WTC11 (cell line): Measurements from ENCODE around the gene AOX1. TPM values are rescaled to one million over a fixed set of nuclear protein-coding genes. Genes with fewer than 3 reads are reported as not detected.

Experiments used
- ATAC-seq: fragments of 200-7000 bp; cut with Tn5 transposase; 2 replicates; pipeline ENCODE4 v1.10.0; 2021; ENCODE audit warnings: mild to moderate bottlenecking, moderate library complexity
- CTCF ChIA-PET: fragments of 300-600 bp; sonication (Branson Sonifier 250); formaldehyde crosslinking; loops from one replicate; lab custom pipeline; 2021; ENCODE audit warnings: antibody characterized with exemption; lab: Charles Lee
- POLR2A ChIA-PET: fragments of 350-600 bp; sonication (Branson Sonifier 250); formaldehyde crosslinking; loops from one replicate; lab custom pipeline; 2021; ENCODE audit warnings: antibody characterized with exemption; lab: Charles Lee
- DNase-seq: peaks from one replicate; pipeline ENCODE4 v3.0.0; 2021; ENCODE audit warnings: low spot score
- H3K27ac Mint-ChIP-seq: 2 replicates; pipeline ENCODE4 v1.8.0; 2021; ENCODE audit warnings: mixed read lengths
- H3K27me3 Mint-ChIP-seq: 2 replicates; pipeline ENCODE4 v1.8.0; 2021; ENCODE audit warnings: low read depth, mild to moderate bottlenecking, moderate library complexity, mixed read lengths
- H3K36me3 Mint-ChIP-seq: 2 replicates; pipeline ENCODE4 v1.8.0; 2021; ENCODE audit warnings: mixed read lengths
- H3K4me1 Mint-ChIP-seq: 2 replicates; pipeline ENCODE4 v1.8.0; 2022; ENCODE audit warnings: mixed read lengths
- H3K4me3 Mint-ChIP-seq: 2 replicates; pipeline ENCODE4 v1.8.0; 2021; ENCODE audit warnings: mild to moderate bottlenecking, moderate library complexity, mixed read lengths
- H3K9me3 Mint-ChIP-seq: 2 replicates; pipeline ENCODE4 v1.8.0; 2021; ENCODE audit warnings: mixed read lengths
- AFF4 ChIP-seq: sonication (generic); formaldehyde crosslinking; IDR thresholded peaks from 2 replicates; pipeline ENCODE4 v1.8.1; 2023; ENCODE audit warnings: mild to moderate bottlenecking, missing genetic modification reagents, borderline replicate concordance
- ATF1 ChIP-seq: sonication (generic); formaldehyde crosslinking; IDR thresholded peaks from 2 replicates; pipeline ENCODE4 v1.8.1; 2023; ENCODE audit warnings: mild to moderate bottlenecking, moderate library complexity, missing genetic modification reagents
- GABPB1 ChIP-seq: sonication (generic); formaldehyde crosslinking; IDR thresholded peaks from 2 replicates; pipeline ENCODE4 v1.8.1; 2023; ENCODE audit warnings: mild to moderate bottlenecking, missing genetic modification reagents
- GRHL2 ChIP-seq: fragments of 250-450 bp; sonication (Bioruptor Pico); IDR thresholded peaks from 2 replicates; pipeline ENCODE4 v1.8.0; 2022; ENCODE audit warnings: mild to moderate bottlenecking, moderate library complexity; ENCODE audit not compliant: insufficient replicate concordance, severe bottlenecking
- HMGA2 ChIP-seq: fragments of 250-450 bp; sonication (Bioruptor Pico); IDR thresholded peaks from 2 replicates; pipeline ENCODE4 v1.4.0; 2021; ENCODE audit warnings: mild to moderate bottlenecking, moderate library complexity
- JAZF1 ChIP-seq: fragments of 250-450 bp; sonication (Bioruptor Pico); IDR thresholded peaks from 2 replicates; pipeline ENCODE4 v1.9.0; 2021; ENCODE audit warnings: moderate library complexity, mild to moderate bottlenecking, inconsistent platforms
- MXD4 ChIP-seq: fragments of 250-450 bp; sonication (Bioruptor Pico); IDR thresholded peaks from 2 replicates; pipeline ENCODE4 v1.8.0; 2021; ENCODE audit warnings: mild to moderate bottlenecking, moderate library complexity, borderline replicate concordance
- NFATC4 ChIP-seq: fragments of 250-450 bp; sonication (Bioruptor Pico); IDR thresholded peaks from 2 replicates; pipeline ENCODE4 v1.9.0; 2021; ENCODE audit warnings: mild to moderate bottlenecking
- NR2C2 ChIP-seq: sonication (generic); formaldehyde crosslinking; IDR thresholded peaks from 2 replicates; pipeline ENCODE4 v1.8.0; 2022; ENCODE audit warnings: mild to moderate bottlenecking, missing genetic modification reagents
- RELA ChIP-seq: sonication (generic); formaldehyde crosslinking; IDR thresholded peaks from 2 replicates; pipeline ENCODE4 v1.8.1; 2022; ENCODE audit warnings: missing genetic modification reagents, mild to moderate bottlenecking, borderline replicate concordance
- STAT6 ChIP-seq: sonication (generic); formaldehyde crosslinking; conservative IDR thresholded peaks from 2 replicates; pipeline ENCODE4 v1.8.1; 2023; ENCODE audit warnings: mild to moderate bottlenecking, low read depth, missing genetic modification reagents, moderate library complexity
- ZBTB43 ChIP-seq: sonication (generic); formaldehyde crosslinking; IDR thresholded peaks from 2 replicates; pipeline ENCODE4 v1.8.1; 2023; ENCODE audit warnings: mild to moderate bottlenecking, missing genetic modification reagents
- ZNF416 ChIP-seq: fragments of 250-450 bp; sonication (Bioruptor Pico); IDR thresholded peaks from 2 replicates; pipeline ENCODE4 v1.9.0; 2021; ENCODE audit warnings: mild to moderate bottlenecking, inconsistent platforms
- ZSCAN18 ChIP-seq: fragments of 250-450 bp; sonication (Bioruptor Pico); IDR thresholded peaks from 2 replicates; pipeline ENCODE4 v2.1.2; 2022; ENCODE audit warnings: mild to moderate bottlenecking, moderate library complexity
- total RNA-seq: library from RNA; stranded (reverse); gene quantifications from 3 replicates; pipeline ENCODE4 v1.2.3, GENCODE V29; 2021
- TF ChIP-seq, protein P1 (sequence below): sonication (generic); formaldehyde crosslinking; IDR thresholded peaks from 2 replicates; pipeline ENCODE4 v1.8.1; 2022; ENCODE audit warnings: low read depth, mild to moderate bottlenecking, moderate library complexity, missing genetic modification reagents, borderline replicate concordance
- TF ChIP-seq, protein P2 (sequence below): sonication (generic); formaldehyde crosslinking; IDR thresholded peaks from 2 replicates; pipeline ENCODE4 v1.8.0; 2022; ENCODE audit warnings: mild to moderate bottlenecking, missing genetic modification reagents
- TF ChIP-seq, protein P3 (sequence below): fragments of 250-450 bp; sonication (Bioruptor Pico); IDR thresholded peaks from 2 replicates; pipeline ENCODE4 v1.9.0; 2021; ENCODE audit warnings: mild to moderate bottlenecking

AOX1 gene
- total RNA-seq, 1 experiment from 2014 or later, result 4.8 TPM

- no peak for TF ChIP-seq HMGA2 (CRISPR knock-in tag)
- no peak for TF ChIP-seq MXD4 (CRISPR knock-in tag)
- TF ChIP-seq, protein P1, sequence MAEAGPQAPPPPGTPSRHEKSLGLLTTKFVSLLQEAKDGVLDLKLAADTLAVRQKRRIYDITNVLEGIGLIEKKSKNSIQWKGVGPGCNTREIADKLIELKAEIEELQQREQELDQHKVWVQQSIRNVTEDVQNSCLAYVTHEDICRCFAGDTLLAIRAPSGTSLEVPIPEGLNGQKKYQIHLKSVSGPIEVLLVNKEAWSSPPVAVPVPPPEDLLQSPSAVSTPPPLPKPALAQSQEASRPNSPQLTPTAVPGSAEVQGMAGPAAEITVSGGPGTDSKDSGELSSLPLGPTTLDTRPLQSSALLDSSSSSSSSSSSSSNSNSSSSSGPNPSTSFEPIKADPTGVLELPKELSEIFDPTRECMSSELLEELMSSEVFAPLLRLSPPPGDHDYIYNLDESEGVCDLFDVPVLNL (CRISPR knock-in tag), result no peak
Observed at GRCh38 chr2:200590090-200590489, 4.3 kb downstream of the AOX1 start (continued).

GRCh38 chr2:200591308-200591707 is 5.5 kb downstream of the AOX1 start:
- ATAC-seq, result no peak
- Mint-ChIP-seq H3K4me3 (no peak overlapping the region), H3K4me1 (peaks cover 4% of the 10 kb centered on the region; the same call in 1 of the 2 replicates), H3K27me3 (peaks cover 22% of the 10 kb centered on the region), H3K27ac (no peak overlapping the region), H3K36me3 (no peaks in the 10 kb centered on the region), H3K9me3 (no peaks in the 10 kb centered on the region)
- POLR2A ChIA-PET, result no interaction called here
- CTCF ChIA-PET, result no interaction called here
- TF ChIP-seq ZBTB43 (CRISPR knock-in tag) (no peak), NR2C2 (CRISPR knock-in tag) (no peak), STAT6 (CRISPR knock-in tag) (no peak)
- TF ChIP-seq, protein P2, sequence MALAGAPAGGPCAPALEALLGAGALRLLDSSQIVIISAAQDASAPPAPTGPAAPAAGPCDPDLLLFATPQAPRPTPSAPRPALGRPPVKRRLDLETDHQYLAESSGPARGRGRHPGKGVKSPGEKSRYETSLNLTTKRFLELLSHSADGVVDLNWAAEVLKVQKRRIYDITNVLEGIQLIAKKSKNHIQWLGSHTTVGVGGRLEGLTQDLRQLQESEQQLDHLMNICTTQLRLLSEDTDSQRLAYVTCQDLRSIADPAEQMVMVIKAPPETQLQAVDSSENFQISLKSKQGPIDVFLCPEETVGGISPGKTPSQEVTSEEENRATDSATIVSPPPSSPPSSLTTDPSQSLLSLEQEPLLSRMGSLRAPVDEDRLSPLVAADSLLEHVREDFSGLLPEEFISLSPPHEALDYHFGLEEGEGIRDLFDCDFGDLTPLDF (CRISPR knock-in tag), result no peak
- TF ChIP-seq, protein P3, sequence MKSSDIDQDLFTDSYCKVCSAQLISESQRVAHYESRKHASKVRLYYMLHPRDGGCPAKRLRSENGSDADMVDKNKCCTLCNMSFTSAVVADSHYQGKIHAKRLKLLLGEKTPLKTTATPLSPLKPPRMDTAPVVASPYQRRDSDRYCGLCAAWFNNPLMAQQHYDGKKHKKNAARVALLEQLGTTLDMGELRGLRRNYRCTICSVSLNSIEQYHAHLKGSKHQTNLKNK (CRISPR knock-in tag), result no peak
- TF ChIP-seq, all 79 proteins: peak for 0
- DNase-seq, result no peak

- ATAC-seq (no peak), DNase-seq (no peak)
- Mint-ChIP-seq H3K4me1 (no peaks in the 10 kb centered on the region), H3K4me3 (no peak overlapping the region), H3K9me3 (no peaks in the 10 kb centered on the region), H3K36me3 (no peaks in the 10 kb centered on the region), H3K27ac (no peak overlapping the region), H3K27me3 (peaks cover 9% of the 10 kb centered on the region)
- POLR2A ChIA-PET, result no interaction called here
- CTCF ChIA-PET, result interaction anchor here (0.9 kb wide), 1 partner anchor 109 kb away, joined by 4 read pairs; no protein-coding TSS in a partner anchor
- TF ChIP-seq AFF4 (CRISPR knock-in tag) (no peak), JAZF1 (CRISPR knock-in tag) (no peak), GABPB1 (CRISPR knock-in tag) (no peak; the same call in 1 of the 2 replicates), RELA (CRISPR knock-in tag) (no peak), ATF1 (CRISPR knock-in tag) (no peak), NFATC4 (CRISPR knock-in tag) (no peak), GRHL2 (CRISPR knock-in tag) (no peak), ZSCAN18 (CRISPR knock-in tag) (no peak), ZNF416 (CRISPR knock-in tag) (no peak)
Observed at GRCh38 chr2:200592406-200593075, 6.7 kb downstream of the AOX1 start.
